Inflammatory macrophage treated with lipopolysaccharide for 1 hour (primary cell): ENCODE data around the gene PIEZO2.

Experiments used
- DNase-seq, 2 donors: peaks; one replicate each; pipeline ENCODE4 v3.0.0-alpha.2; 2020 to 2022

PIEZO2 gene

DNA sequence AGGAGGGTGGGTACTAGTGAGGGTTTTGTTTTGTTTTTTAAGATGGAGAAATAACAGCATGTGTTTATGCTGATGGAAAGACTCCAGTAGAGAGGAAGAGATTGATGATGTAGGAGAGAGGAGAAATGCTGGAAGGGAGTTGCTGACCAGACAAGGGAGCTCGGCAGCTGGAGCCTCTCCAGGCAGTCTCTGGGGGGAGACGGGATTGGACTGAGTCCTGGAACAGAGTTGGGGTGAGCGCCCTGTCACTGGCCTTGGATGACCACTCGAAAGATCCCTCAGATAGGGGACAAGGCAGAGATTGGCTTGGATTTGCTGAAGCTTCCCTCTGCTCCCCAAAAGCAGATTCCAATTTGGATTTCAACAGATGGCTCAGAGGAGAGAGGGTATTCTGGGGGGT lies 425.9 kb downstream of the PIEZO2 start:
- no peak for DNase-seq

DNA sequence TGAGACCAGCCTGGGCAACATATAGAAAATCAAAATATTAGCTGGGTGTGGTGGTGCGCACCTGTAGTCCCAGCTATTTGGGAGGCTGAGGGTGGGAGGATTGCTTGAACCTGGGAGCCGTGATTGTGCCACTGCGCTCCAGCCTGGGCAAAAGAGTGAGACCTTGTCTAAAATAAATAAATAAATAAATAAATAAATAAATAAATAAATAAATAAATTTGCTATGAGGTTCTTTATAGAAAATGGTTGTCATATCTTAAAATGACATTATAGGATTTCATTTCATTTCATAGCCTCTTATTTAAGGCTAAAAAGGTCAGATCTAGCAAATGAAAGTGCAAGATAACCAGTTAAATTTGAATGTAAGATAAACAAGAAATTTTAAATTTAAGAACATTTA lies 430.6 kb downstream of the PIEZO2 start:
- no peak for DNase-seq

DNA sequence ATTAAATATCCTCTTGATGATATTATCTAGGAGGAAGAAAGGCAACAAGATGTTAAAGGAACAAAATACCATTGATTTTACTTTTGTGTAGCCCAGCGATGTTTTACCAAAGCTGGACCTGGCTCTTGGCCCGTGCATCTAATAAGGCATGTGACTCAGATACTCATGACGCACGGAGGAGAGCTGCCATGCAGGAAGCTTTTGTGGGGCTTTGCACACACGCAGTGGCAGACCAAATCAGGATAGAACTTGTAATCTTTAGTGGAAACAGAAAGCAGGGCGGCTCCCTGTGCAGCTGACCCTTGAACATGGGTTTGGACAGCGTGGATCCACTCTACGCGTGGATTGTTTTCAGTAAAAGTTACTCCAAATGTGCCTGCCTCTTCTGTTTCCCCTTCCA lies 433.6 kb downstream of the PIEZO2 start:
- no peak for DNase-seq

DNA sequence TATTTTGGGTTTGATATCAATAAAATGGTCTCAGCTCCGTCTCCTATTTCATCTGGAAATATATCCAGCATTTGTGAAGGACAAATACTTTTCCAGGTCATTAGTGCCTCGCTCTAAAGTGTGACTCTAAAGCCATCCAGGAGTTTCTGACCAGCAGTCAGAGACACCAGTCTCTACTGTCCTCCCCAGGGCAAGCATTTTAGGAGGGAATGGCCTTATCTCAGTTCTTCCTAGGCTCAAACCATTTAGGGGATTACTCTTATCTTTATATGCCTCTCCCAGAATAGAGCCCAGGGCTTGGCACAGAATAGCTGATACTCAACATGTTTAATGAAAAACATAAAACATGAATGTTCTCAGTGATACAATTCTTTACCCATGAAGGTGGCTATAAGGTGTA lies 436.0 kb downstream of the PIEZO2 start:
- DNase-seq: no peak

DNA sequence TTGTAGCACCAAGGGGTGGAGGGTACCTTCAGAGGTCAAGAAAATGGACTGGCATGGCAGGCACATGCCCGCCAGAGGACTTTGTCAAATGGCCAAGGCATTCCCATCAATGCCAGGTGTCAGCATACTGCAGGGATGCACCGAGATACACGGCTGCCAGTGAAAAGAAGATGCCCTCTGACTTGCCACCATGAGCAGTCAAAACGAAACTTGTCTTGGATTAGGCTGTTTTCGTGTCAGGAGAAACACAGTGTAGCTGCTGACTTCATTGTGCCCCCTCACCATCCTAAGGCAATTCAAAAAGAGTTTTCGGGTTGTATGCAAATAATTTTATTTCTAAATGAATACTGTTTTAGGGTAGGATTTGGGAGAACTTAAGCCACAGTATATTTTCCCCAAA lies 442.1 kb downstream of the PIEZO2 start:
- no peak for DNase-seq

DNA sequence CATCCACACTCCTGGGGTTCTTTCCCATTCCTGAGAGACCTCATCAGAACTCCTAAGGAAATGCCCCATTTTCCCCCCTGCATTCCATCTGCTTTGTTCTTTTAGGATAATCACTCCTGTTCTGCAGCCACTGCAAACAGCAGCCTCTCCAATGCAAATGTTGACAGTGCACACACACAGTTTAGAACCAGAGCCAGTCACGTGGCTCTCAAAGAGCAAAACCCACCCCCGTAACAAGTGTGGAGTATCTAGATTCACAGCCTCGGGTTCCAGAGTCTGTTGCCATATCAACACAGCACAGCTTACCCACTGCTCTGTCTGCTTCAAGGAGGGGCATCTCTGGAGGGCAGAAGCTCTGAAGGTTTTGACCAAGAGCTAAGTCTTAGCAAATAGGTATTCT lies 443.6 kb downstream of the PIEZO2 start:
- no peak for DNase-seq

DNA sequence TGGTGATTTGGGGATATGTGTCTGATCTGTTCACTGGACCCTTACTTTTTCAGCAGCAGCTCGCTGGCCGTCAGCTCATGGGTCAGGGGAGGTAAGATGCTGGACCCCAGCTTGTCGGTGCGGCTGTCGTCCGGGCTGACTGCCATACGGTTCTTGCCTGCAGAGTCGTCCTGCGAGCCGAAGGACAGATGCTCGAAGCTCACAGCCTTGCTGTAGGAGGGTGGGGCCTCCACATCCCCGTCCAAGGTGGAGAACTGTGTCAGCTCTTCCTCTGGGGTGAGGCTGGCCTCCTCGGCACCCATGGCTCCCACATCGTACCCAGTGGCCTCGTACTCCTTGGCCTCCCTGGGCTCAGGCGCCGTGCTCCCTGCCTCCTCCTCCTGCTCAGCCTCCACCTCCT lies 444.1 kb downstream of the PIEZO2 start:
- no peak for DNase-seq

DNA sequence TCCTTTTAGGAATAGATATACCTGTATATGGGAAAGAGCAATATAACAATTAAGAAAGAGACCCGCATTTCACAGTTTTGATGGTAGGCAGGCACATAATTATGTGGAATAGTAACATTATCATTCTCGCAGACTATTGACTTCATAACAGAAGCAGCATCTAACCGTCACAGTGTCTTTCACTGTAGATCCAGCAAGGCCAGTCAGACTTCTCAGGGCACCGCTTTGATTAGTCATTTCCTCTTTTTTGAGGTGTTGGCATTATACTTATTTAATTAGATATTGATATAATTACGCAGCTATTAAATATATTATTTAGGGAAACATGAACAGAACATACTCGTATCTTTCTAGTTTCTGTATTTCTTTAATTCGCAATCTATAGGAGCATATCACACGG lies 447.2 kb downstream of the PIEZO2 start:
- DNase-seq: no peak

DNA sequence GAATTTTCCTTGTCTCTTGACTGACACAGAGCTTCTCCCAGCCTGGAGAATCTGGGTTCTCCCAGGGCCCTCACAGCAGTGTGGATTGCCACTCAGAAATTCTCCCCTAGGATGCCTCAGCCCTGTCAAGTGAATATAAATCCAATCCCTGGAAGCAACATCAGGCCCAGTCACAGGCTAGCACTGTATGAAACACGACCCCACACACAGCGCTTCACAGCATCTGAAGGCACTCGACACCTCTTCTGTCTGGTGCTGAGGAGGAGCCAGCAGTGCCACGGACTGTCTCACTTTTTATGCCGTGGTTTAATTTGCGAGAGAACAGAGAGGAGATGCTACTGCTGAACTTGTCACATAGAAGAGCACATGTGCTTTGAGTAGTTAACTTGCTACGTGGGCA lies 459.0 kb downstream of the PIEZO2 start:
- no peak for DNase-seq

DNA sequence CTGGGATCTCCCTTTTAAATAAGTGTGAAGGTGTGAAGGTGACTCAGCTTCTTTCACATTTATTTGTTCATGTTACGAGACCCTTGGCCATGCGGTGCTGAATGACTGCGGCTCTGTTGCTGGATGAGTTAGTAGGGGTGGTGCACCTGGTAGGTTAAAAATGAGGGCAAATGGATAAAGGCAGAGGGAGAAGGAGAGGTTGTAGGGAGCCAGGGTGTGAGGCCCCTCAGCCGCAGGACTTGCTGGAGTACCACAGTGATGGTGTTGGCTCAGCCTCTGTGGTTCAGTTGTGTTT lies 459.4 kb downstream of the PIEZO2 start:
- DNase-seq: no peak

DNA sequence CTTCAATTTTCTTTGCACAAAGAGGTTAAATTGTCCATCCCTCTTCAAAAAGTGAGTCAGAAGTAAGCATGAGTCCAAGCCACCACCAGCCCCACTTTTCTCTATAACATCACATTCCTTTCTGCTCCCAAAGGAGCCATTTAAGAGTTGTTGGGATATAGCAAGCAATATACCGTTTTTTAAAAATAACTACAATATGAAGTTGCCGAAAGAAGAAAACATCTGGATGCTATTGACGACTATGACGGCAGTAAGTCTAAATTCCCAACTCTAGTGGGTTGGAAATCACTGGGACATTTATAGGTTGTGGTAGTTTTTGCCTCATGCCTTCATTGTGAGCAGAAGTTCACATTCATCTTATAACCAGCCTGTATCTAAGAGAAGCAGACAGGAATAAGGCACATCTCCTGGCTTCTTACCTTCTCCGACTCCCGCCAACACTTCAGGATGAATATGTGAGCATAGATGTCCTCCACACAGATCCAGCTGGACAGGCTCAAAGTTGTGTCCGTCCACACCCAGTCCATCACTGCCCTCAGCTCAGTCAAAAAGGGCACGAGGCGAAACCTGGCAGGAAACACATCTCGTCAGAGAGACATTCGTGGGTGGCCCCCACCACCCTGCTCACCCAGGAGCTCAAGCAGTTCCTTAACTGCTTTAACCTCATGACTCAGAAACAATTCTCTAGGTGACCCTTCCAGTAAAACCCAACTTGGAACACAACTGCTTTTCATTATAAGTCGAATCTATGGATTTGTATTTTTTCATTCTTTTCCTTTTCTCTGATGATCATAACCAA lies 459.9 kb downstream of the PIEZO2 start:
- DNase-seq: no peak

DNA sequence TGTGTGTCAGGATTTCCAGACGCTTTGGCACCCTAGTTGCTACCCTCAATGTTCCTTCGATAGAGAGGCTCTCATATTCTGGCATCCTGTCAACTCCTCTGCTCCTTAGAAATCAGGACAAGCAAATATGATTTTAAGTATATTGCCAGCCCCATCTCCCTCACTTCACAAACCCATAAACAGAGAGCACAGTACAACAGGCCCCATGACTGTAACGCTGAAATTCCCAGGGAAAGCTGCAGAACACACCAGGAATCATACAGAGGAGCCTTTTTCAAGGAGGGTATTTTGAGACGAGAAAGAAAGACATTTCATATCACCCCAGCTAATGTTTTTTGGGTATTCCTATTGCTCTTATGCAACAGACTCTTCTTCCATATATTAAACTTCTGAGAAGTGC lies 460.6 kb downstream of the PIEZO2 start:
- DNase-seq: no peak

DNA sequence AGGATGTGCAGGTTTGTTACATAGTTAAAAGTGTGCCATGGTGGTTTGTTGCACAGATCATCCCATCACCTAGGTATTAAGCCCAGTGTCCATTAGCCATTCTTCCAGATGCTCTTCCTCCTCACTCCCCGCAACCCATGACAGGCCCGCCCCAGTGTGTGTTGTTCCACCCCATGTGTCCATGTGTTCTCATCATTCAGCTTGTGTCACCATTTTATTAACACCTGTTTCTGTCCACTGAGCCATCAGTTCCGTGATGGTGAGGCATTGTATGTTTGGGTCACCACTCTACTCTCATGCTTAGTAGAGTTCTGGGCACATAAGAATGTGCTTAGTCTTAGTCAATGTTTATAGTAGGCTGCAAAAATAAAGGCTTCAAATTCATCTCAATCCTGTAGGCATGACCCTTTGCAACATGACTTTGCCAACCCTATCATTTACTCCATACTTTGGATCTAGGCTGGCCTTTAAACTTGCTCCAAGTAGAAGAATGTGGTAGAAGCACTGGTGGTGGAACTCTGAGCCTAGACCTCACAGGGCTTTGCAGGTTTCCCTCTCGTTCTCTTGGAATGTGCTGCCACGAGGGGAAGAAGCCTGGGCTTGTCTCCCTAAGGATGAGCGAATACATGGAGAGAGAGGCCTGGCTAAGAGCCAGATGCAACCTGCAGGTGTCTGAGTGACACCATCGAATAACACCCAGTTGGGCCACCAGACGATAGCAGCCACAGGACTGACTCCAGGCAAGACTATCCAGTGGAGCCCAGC lies 462.0 kb downstream of the PIEZO2 start:
- DNase-seq: no peak

DNA sequence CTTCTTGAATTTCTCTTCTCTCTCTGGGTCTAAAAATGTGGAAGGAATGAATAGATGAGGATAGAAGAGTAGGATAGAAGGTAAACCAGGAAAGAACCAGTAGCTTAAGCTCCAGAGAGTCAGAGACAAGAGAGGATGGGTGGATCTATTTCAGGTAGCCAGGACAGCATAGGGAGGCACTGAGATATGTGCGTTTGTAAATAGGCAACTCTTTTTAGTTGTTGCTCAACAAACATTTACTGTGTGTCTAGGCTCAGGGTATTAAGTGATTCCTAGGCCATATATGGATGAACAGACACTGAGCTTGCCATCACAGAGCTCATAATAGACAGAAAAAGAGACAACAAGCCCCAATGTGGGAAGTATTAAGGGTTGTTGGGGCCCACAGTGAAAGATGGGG lies 463.1 kb downstream of the PIEZO2 start:
- DNase-seq: no peak

DNA sequence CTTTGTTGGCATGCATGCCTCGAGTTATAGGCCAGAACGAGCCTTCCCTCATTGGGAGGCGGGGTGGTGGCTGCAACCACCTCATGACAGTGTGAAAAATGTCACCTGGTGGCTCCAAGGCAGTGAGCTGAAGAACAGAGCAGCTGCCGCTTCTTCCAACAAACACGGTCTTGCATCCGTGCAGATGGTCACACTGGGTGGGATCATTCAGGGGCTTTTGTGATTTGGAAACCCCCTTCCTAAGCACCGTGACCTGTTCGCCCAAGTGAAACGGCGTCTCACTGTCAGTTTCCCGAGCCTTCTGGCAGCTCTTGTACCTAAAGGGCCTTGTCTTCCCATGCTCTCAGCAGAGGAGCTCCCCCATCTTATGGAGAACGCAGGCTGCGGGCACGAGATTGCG lies 463.9 kb downstream of the PIEZO2 start:
- no peak for DNase-seq

DNA sequence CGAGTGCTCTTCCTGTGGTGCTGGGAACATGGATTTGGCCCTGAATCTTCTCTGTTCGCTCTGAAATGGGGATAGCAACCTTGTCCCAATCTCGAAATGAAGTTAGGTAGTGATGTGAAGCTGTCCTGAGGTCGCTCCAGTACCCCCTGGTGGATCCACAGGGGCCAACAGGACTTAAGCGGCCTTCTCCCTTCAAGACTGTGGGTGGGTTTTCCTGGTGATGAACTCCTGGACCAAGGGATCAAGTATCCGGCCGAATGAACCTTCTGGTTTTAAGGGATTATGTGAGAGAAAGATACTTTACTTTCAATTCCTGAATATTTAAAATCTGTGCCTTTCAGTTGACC lies 467.0 kb downstream of the PIEZO2 start:
- no peak for DNase-seq

DNA sequence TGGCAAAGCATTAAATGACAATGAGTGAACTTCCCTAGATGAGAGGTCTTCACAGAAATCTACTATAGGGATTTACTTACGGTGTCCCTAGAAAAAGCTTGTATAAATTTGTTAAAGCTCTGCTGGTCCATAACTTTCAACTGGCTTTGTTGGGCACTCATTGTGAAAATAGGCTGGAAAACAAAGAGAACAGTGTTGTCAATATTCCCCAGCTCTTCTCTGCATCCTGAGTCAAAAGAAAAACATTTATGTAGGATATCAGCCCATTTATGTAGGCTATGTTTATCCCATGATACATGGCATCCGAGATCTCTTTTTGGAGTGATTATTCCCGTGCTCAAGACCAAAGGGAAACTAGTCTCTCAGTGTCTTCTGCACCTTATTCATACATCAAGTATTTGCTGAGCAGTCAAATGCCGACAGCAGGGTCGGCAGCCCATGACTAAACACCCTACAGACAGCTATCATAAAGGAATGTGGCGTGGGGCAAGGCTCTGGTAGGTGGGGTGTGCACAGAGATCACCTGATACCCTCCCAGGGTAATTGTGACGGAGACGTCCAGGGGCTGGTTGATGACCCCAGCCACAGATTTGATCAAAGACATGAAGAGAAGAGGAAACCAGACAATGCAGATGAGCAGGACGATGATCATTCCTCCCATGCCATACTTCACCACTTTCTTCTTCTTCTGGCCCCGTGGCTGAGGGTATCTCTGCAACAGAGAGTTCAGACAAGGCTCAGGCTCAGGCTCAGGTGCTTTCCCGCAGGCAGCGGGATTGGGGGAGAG lies 467.6 kb downstream of the PIEZO2 start:
- DNase-seq: no peak

DNA sequence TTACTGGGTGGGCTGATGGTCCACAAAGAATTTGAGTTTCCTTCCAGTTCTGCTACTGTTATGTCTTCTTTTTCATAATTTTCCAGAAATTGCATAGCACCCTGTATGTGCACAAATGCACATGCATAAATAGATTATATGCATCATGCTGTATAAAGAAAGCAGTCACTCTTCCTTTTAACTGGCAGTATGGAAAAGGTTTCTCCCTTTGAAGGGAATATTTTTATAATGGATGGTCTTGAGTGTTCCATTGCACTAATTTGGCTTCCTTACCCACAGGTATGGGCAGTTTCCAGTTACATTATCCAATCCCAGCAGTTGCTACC lies 469.1 kb downstream of the PIEZO2 start:
- no peak for DNase-seq

DNA sequence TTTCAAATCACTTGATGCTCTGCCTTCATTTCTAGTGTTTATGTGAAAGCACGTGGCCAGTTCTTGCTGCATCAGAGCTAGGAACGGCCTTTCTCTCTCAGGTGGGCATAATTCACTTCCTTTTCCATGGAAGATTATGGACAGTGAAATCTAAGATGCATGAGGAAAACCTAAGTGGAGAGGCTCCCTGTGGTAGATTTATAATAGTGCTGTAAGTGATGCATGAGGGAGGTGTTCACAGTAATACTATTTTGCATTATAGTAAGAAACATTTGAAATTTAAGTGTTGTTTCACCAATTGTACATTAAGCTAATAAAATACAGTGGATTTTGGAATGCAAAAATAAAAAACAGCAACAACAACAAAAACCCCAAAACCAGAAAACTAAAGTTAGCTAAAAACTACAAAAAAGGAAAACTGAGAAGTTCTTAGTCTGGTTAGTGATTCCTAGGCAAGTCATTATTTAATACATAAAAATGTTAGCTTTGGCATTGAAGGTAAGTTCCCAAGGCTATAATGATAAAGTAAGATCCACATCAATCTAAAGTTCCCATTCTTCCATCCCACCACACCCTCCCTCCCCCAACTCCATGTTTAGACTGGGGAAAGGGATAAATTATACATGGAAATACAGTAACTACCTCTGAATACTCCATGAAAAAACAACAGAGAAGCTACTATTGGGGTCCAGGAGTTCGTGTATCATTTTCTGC lies 469.7 kb downstream of the PIEZO2 start:
- DNase-seq: no peak

DNA sequence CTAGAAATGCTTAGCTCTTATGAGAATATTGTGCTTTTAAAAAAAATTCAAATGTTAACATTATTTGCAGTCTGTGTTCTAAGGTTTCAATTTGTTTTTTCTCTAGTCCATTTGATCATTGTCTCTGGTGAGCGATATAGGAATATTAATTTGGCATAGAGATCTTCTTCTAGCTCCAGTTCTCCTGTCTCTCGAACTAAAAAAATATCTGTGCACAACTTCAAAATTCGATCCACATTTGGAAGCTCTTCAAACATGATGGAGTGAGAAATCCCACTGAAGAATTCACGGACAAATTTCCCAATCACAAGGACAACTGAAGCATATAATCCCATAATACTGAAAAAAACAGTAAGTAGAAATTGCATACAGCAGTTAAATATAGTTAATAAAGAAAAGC lies 477.9 kb downstream of the PIEZO2 start:
- no peak for DNase-seq

DNA sequence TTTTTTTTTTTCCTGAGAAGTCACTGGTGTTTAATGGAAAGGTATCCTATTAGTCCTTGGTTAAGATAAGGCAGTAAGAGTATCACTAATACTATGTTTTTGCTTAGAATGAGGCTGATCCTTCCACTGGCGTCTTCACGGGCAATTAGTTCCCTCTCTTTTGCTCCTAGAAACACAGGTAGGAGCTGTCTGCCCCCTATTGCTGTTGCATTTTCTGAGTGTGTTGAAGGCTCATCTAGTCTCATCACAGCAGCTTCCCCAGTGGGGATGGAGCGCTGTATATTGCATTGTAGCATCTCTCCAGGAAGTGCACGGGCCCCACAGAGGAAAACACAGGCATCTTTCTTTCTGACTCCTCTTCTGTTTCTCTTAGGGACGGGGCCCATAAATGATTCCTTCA lies 478.5 kb downstream of the PIEZO2 start:
- no peak for DNase-seq

DNA sequence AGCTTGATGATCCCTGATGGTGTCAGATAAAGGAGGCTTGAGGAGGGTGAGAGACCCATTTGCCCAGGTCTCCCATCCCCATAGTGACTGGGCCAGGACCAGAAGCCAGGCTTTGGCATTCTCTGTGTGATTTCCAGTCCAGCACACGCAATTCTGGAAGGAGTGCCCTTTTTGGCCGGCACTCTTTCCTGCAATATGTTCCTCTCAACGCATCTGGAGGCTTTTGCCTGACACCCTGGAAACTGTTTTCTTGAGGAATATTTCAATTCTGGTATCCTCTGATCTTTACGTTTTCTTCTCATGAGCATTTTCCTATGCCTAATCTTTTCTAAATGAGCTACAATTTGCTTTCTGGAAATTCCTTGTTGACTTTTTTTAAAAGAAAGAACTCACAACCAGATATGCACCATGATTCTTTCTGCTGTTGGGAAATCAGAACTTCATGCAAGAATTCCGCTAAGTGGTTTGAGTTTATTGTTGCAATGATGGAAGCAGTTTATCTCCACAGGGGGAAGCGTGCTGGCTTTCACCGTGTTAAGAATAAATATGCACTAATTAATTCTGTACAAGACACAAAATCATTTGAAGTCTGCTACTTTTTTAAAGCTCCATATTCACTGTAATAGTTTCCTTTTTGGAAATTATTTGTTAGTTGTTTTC lies 479.8 kb downstream of the PIEZO2 start:
- DNase-seq: no peak

DNA sequence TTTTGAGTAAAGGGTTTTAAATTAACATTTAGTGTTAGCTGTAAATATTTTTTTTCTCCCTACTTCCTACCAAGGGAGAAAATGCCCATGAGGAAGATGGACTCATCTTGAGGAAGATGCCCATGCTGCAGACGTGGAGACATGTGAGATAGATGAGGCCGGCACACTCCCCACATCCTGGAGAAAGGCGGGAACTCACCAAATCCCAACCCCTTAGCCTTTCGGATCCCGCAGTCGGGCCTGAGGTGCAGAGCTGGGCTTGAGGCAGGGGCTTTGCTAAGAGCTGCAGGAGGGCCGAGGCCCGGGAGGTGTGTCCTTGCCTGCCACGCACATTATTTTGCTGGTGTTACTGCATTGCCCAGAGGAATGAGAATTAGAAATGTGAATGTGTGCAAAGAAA lies 485.6 kb downstream of the PIEZO2 start:
- no peak for DNase-seq
